NCI-H2029 treated with DMSO at 0.1 percent for 48 hours (cell line): ENCODE measurements around the gene DEPP1.

ENCODE experiments used
- DNase-seq: peaks from one replicate; lab custom pipeline; 2025; lab: John Stamatoyannopoulos, UW

The DEPP1 gene

GRCh38 chr10:44993226-44993921 is 14.8 kb upstream of the DEPP1 start:
- DNase-seq, result no peak

GRCh38 chr10:44992732-44993225 is 14.2 kb upstream of the DEPP1 start:
- no peak for DNase-seq

GRCh38 chr10:44992070-44992731 is 13.6 kb upstream of the DEPP1 start:
- DNase-seq, result no peak

GRCh38 chr10:44991571-44991970 is 13.0 kb upstream of the DEPP1 start:
- no peak for DNase-seq

DNA sequence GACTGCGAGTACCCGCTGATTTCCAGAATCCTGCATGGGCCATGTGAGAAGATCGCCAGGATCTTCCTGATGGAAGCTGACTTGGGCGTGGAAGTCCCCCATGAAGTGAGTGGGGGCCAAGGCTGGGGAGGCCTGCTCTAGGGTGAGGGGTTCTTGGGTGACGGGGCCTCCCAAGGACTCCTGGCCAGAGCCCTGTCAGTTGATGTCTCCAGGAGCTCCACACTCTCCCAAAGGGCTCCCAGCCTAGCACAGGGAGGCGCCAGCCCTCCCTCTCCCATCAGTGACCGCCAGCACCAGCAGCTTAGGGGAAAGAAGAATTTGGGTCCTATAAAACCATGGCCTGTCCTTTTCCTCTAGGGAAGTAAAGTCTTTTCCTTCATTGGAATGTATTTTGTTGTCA is 12.4 kb upstream of the DEPP1 start:
- DNase-seq, result no peak

- no peak for DNase-seq
Observed at GRCh38 chr10:44990302-44990655, 11.7 kb upstream of the DEPP1 start.

- no peak for DNase-seq
Observed at GRCh38 chr10:44989597-44990301, 11.1 kb upstream of the DEPP1 start.

- no peak for DNase-seq
Observed at GRCh38 chr10:44988957-44989585, 10.5 kb upstream of the DEPP1 start.

DNA sequence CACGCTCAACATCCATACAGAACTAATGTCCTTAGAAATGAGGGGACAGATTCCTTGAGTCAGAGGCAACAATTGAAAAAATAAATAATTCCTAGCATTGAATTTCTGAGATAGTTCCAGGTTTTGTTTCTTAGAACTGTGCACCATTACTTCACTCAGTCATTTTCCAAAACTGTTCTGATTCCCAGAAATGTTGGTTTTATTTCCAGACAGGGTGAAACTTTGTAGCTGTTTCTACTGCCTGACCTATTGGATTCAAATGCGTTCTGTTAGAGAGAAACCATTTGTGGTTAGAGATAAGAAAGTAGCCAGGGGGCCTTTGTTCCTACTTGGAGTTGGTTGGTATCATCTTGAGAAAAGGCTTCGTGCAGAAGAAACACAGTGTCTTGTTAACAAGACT is 8.1 kb upstream of the DEPP1 start:
- DNase-seq, result no peak

- DNase-seq, result no peak
Observed at GRCh38 chr10:44986179-44986578, 7.6 kb upstream of the DEPP1 start.

DNA sequence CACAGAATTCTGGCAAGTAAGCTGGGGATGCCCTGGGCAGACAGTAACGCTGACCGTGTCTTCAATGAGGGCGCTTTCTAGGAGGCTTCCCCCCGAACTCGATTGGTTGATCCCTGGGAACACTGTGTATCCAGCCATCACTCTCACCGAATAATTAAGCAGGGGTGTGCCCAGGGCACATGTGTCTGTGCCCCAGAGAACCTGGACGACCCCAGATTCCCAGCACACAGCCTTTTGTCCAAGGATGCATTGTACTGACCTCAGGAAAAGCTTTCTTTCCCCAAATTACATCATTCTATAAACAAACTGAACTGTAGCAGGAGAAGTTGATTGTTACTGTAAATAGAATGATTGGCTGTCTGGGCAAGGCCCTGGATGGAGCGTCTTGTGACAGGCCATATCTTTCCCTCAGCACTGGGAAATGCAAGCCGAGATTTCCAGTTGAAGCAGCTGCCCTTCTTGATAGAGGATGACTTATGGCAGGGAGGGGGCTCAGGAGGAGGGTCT is 6.6 kb upstream of the DEPP1 start:
- DNase-seq, result no peak

GRCh38 chr10:44984671-44985101 is 6.1 kb upstream of the DEPP1 start:
- DNase-seq, result no peak

DNA sequence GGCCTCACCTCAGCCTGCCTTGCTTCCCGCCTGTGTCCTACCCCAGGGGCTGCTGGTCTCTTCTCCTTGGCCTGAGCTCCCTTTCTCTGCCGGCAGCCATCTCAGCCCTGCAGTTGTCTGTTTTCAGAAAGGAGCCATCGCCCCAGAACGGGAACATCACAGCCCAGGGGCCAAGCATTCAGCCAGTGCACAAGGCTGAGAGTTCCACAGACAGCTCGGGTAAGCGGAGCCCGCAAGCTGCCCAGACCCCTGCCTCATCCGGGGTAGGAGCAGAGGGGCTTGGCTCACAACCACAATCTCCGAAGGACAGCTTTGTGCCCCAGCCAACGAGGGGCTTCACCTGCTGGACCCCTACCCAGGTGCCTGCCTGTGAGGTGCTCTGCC is 5.3 kb upstream of the DEPP1 start:
- no peak for DNase-seq

- no peak for DNase-seq
Observed at GRCh38 chr10:44983066-44983894, 4.7 kb upstream of the DEPP1 start.

GRCh38 chr10:44982496-44982895 is 3.9 kb upstream of the DEPP1 start:
- no peak for DNase-seq

DNA sequence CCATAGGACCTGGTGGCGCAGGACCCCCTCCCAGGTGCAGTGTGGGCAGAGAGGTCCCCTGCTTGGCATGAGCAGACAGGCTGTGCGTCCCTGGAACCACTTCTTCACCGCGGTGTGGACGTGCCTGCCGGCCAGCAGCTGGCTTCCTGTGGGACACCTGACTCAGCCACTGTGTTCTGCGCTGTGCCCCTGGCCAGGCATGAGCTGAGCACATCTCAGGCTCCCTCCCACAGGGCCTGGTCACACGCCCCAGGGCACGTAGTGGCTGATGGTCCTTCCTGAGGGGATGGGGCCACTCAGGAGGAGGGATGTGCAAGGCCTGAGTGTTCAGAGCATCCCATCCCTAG is 3.5 kb upstream of the DEPP1 start:
- DNase-seq, result no peak

DNA sequence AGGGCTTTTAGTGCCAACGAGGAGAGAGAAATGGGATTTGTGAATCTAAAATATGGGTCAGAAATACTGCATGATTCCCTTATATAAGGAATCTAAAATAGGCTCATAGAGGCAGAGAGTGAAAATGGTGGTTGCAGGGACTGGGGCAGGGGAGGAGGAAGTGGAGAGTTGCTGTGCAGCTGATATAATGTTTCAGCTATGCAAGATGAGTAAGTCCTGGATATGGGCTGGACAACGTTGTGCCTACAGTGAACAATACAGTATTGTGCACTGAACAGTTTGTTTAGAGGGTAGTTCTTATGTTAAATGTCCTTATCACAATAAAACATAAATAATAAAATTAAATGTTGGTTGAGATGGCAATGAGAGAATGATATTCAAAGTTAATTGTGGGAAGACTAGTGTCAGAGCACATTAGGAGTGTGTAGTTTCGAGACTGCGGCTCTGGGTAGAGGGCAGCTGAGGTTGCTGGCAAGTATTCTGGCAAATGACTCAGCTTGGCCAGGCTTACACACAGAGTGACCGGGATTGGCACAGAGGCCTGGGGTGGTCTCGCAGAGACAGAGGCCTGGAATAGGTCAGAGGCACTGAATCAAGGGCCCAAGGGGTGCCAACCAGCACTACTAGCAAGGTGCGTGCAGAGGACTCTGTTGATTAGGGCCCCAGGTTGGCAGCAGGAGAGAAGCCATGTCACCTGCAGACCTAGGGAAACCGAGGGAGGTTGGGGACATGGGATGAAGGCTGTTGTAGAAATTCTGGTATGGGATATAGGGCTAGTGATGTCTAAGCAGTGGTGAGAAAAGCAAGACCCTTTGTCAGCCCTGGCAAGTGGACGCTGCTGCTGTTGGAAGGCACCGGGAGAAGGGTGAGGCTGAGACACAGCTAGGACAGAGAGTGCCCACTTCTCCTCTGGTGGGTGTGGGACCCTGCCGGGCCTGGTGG is 2.8 kb upstream of the DEPP1 start:
- DNase-seq, result no peak

DNA sequence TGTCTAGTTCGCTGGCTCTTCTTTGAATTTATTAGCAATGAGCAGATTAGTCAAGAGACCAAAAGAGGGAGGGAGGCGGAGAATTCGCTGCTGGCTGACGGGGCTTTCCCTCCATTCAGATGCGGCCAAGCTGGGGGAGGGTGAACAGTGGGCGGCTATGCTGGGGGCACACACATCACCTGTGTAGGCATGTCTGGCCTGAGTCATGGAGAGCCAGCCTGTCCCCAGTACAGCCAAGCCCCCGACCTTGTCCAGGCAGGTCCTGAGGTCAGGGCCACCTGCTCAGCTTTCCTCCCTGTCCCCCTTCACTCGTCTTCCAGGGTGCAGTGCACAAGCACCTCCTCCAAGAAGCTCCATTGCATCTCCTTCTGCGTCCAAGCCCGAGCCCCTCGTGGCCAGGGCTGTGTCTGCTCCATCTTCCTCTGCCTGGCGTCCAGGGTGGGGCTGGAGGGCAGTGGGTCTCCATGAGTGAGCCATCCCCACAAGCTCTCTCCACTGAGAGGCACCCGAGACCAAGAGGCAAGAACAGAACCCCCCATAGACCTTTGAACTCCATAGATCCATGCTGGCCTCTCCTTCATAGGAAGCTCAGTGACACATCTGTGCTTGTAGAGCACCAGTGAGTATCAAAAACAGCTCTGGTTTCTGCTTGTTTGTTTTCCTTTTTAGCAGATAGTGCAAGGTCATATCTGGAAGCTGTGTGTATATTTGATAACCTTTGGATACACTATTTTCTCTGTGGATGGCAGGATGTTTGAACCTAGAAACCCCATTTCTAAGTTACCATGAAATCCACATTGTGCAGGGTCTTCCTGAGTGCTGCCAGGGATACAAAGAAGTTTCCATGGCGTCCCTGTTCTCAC is 1.9 kb upstream of the DEPP1 start:
- DNase-seq, result no peak
